ENCODE data around the gene PHF19. TPM values are rescaled to one million over a fixed set of nuclear protein-coding genes. Genes with fewer than 3 reads are reported as not detected.

Gene PHF19
- total RNA-seq, 5 donors from 2014 or later (not counting 1 experiment from before 2014, with no cell fraction given) = 92.8 to 184 (median 166) TPM

DNA sequence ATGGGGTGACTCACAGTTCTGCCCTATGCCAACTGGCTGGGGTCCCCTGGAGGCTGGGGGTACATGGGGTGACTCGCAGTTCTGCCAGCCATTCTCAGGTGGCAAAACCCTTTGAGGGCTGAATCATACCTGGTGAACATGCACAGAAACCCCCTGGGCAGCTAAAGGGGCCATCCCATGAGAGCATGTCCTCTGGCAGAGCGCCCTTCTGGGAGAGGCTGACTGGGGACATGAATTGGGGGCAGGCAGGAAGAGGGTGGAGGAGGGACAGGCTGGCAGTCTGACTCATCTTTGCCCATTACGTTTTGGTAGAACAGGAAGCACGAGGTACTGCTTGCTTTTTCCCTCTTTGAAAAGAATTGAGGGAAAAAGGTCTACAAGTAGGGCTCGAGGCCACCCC, 32.9 kb upstream of the PHF19 start:
- Histone ChIP-seq H3K9me3 (no peaks in the 10 kb centered on the region), H3K4me1 (ENCODE audit: control insufficient read depth in 1 of 2, extremely low read depth in 1 of 2, insufficient read depth in 2 of 2, low read length in 2 of 2) (peaks cover 19 to 83% of the 10 kb centered on the region in 2 experiments), H3K27ac (ENCODE audit: low read length) (peak overlapping the region; percentile 78), H3K4me3 (ENCODE audit: control insufficient read depth in 1 of 2, extremely low read depth in 1 of 2, low read length in 1 of 2) (no peak overlapping the region), H3K27me3 (replicated peaks in 1 of 2; ENCODE audit: control insufficient read depth in 2 of 2, extremely low read depth in 1 of 2, insufficient read depth in 2 of 2, low read length in 1 of 2) (no peaks in the 10 kb centered on the region), H3K36me3 (ENCODE audit: control insufficient read depth in 2 of 2, extremely low read depth in 1 of 2, insufficient read depth in 1 of 2, low read length in 1 of 2) (peaks cover 3 to 84% of the 10 kb centered on the region in 2 donors)
- no peaks in the 10 kb centered on the region for H3K27me3 Mint-ChIP-seq
- H3K36me3 Mint-ChIP-seq = peaks cover 82% of the 10 kb centered on the region
- POLR2A ChIA-PET = interaction anchor here in 1 of 2 donors (1.0 to 1.4 kb wide), 2 partner anchors 19 to 29 kb away, joined by 3 to 6 read pairs; no protein-coding TSS in a partner anchor
- peak overlapping the region in 2 of 3 donors; percentile 9 to 40 for H3K4me3 Mint-ChIP-seq
- peak in 7 of 35 experiments; percentile 19 to 71 (median 50) for DNase-seq
- peak overlapping the region; percentile 90 to 91 for H3K27ac Mint-ChIP-seq
- ATAC-seq (replicated peaks in 1 of 4) = peak; percentile 38 to 78 (median 71)
- CTCF ChIA-PET = no interaction called here
- H3K9me3 Mint-ChIP-seq = no peaks in the 10 kb centered on the region
- WGBS (ENCODE audit: insufficient coverage) = 22% methylated on average over 4 of the region's 5 CpGs
- peaks cover 83 to 92% (median 88%) of the 10 kb centered on the region in 3 donors for H3K4me1 Mint-ChIP-seq

DNA sequence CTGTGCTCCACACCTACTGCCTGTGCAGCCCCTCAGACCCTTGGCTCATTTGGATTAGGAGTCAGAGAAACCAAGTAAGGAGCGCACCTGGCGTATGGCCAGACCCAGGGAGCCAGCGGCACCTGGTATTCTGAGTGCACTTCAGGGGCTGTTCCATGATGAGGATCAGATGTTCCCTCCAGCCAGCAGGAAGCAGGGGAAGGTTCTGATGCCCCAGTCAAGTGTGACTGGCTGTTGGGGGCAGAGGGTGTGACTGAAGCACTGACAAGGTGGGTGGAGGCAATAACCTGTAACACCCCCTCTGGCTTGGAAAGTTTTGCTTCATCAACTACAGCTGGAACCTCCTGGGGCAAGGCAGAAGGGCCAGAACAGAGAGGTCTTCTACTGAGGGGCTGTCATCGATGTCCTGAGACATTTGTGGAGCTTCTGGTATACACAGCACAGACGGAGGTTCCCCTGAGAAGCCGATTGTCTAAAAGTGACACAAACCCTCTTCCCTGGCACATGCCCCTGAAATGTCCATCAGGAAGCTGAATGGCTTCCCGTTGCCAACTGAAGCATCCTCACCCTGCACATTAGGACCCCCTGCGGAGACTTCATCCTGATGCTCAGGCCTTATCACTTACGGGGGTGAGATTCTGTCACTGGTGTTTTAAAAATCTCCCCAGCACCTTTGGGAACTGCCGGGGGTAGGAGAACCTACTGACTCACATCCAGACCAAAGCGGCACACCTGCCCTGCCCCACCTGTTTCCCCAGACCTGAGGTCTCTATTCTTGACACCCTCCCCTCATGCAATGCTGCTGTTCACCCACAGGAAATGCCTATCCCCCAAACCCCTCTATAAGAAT, 28.6 kb upstream of the PHF19 start:
- Histone ChIP-seq H3K36me3 (ENCODE audit: control insufficient read depth in 2 of 2, extremely low read depth in 1 of 2, insufficient read depth in 1 of 2, low read length in 1 of 2) (peaks cover 3 to 64% of the 10 kb centered on the region in 2 donors), H3K9me3 (no peaks in the 10 kb centered on the region), H3K4me3 (ENCODE audit: control insufficient read depth in 1 of 2, extremely low read depth in 1 of 2, low read length in 1 of 2) (no peak overlapping the region), H3K4me1 (ENCODE audit: control insufficient read depth in 1 of 2, extremely low read depth in 1 of 2, insufficient read depth in 2 of 2, low read length in 2 of 2) (peaks cover 41 to 91% of the 10 kb centered on the region in 2 experiments), H3K27ac (ENCODE audit: low read length) (peak overlapping the region; percentile 94), H3K27me3 (replicated peaks in 1 of 2; ENCODE audit: control insufficient read depth in 2 of 2, extremely low read depth in 1 of 2, insufficient read depth in 2 of 2, low read length in 1 of 2) (no peaks in the 10 kb centered on the region)
- POLR2A ChIA-PET = interaction anchor here in 1 of 2 donors (1.0 to 2.2 kb wide), 3 partner anchors 14 to 18 kb away, joined by 3 to 13 read pairs (median 6); no protein-coding TSS in a partner anchor
- peak in 3 of 4 experiments; percentile 6 to 30 (median 26) for ATAC-seq (replicated peaks in 1 of 4)
- Mint-ChIP-seq H3K9me3 (no peaks in the 10 kb centered on the region), H3K27ac (peak overlapping the region; percentile 97 to 99), H3K4me3 (peak overlapping the region; percentile 41 to 76 (median 44)), H3K27me3 (no peaks in the 10 kb centered on the region), H3K36me3 (peaks cover 63% of the 10 kb centered on the region), H3K4me1 (peaks cover 89 to 92% (median 89%) of the 10 kb centered on the region in 3 donors)
- WGBS (ENCODE audit: insufficient coverage) = 87% methylated on average over 8 of the region's 11 CpGs
- CTCF ChIA-PET = interaction anchor here in 1 of 2 donors (1.0 kb wide), 1 partner anchor 31 kb away, joined by 4 read pairs; no protein-coding TSS in a partner anchor
- peak in 11 of 35 experiments; percentile 27 to 57 (median 43) for DNase-seq

DNA sequence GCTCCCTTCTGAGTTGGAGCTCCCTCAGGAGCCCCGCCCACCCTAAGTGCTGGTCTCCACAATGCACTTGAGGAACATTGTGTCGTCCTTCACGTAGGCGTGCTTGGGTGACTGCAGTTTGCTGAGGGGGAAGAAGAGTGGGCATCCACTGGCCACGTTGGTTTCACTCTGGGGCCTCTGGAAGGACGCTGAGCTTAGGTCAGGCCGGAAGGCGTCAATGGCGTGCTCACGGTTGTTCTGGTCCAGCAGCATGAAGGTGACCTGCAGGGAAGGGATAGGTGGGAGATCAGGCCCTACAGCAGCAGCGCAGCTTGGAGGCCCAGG, 28.0 kb upstream of the PHF19 start:
- no peak for ATAC-seq (replicated peaks in 1 of 4)
- DNase-seq = no peak
- Histone ChIP-seq H3K27me3 (replicated peaks in 1 of 2; ENCODE audit: control insufficient read depth in 2 of 2, extremely low read depth in 1 of 2, insufficient read depth in 2 of 2, low read length in 1 of 2) (no peaks in the 10 kb centered on the region), H3K9me3 (no peaks in the 10 kb centered on the region), H3K4me3 (ENCODE audit: control insufficient read depth in 1 of 2, extremely low read depth in 1 of 2, low read length in 1 of 2) (no peak overlapping the region), H3K27ac (ENCODE audit: low read length) (peak overlapping the region; percentile 94), H3K4me1 (ENCODE audit: control insufficient read depth in 1 of 2, extremely low read depth in 1 of 2, insufficient read depth in 2 of 2, low read length in 2 of 2) (peaks cover 40 to 89% of the 10 kb centered on the region in 2 experiments), H3K36me3 (ENCODE audit: control insufficient read depth in 2 of 2, extremely low read depth in 1 of 2, insufficient read depth in 1 of 2, low read length in 1 of 2) (peaks cover 2 to 59% of the 10 kb centered on the region in 2 donors)
- Mint-ChIP-seq H3K27me3 (no peaks in the 10 kb centered on the region), H3K27ac (peak overlapping the region; percentile 97 to 99), H3K4me3 (peak overlapping the region in 2 of 3 donors; percentile 56 to 76), H3K36me3 (peaks cover 60% of the 10 kb centered on the region), H3K4me1 (peaks cover 89 to 92% (median 89%) of the 10 kb centered on the region in 3 donors), H3K9me3 (no peaks in the 10 kb centered on the region)
- 76% methylated on average over 11 of the region's 11 CpGs for WGBS (ENCODE audit: insufficient coverage)
- CTCF ChIA-PET = interaction anchor here (1.0 to 1.6 kb wide), 3 partner anchors 9 to 34 kb away, joined by 3 to 4 read pairs (median 4); no protein-coding TSS in a partner anchor
- POLR2A ChIA-PET = interaction anchor here (1.0 to 2.2 kb wide), 5 partner anchors 14 to 25 kb away, joined by 3 to 13 read pairs (median 6); no protein-coding TSS in a partner anchor

DNA sequence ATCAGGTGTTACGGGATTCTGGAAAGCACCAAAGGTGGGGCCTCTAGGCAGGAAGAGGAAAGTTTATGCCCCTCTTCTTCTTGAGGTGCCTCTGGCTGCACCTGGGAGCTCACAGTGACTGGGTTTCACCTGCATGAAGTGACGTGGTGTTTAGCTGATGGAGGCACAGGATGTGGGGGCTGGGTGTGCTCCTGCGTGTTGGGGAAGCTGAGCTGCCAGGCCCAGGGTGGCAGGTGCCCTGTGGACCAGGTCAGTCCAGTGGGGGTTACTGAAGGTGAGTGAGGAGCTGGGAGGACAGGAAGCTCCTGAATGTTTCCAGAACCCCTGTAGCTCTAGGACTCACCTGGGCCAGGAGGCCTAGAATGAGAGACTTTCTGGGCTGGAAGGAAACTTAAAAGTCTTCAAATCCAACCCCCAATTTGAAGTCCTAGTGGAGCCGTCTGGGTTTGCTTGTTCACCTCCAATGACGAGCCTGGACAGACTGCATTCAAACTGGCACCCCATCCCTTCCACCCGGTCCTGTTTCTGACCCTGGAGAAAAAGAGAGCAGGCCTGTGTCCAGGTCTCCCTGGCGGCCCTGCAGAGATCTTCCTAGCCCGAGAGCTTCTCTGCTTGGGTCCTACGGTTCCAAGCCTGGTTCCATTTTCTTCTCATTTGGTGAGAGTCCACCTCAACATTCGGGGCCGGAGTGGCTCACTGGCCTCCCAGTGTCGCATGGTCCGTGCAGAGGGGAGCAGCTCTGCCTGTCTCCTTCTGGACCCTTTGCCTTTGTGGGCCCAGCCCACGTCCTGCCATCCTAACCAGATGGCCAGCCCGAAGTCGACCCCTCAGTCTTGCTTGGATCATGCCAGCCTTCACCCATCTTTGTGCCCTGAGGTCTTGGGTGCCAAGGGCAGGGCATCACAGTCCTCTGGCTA, 27.3 kb upstream of the PHF19 start:
- Mint-ChIP-seq H3K36me3 (peaks cover 56% of the 10 kb centered on the region), H3K4me1 (peaks cover 87 to 90% (median 89%) of the 10 kb centered on the region in 3 donors), H3K4me3 (peak overlapping the region in 2 of 3 donors; percentile 56 to 76), H3K27me3 (no peaks in the 10 kb centered on the region), H3K27ac (peak overlapping the region; percentile 97 to 99), H3K9me3 (no peaks in the 10 kb centered on the region)
- ATAC-seq (replicated peaks in 1 of 4) = peak; percentile 83 to 89 (median 86)
- Histone ChIP-seq H3K4me3 (ENCODE audit: control insufficient read depth in 1 of 2, extremely low read depth in 1 of 2, low read length in 1 of 2) (no peak overlapping the region), H3K36me3 (ENCODE audit: control insufficient read depth in 2 of 2, extremely low read depth in 1 of 2, insufficient read depth in 1 of 2, low read length in 1 of 2) (peaks cover 0 to 52% of the 10 kb centered on the region in 2 donors), H3K27me3 (replicated peaks in 1 of 2; ENCODE audit: control insufficient read depth in 2 of 2, extremely low read depth in 1 of 2, insufficient read depth in 2 of 2, low read length in 1 of 2) (no peaks in the 10 kb centered on the region), H3K4me1 (ENCODE audit: control insufficient read depth in 1 of 2, extremely low read depth in 1 of 2, insufficient read depth in 2 of 2, low read length in 2 of 2) (peaks cover 38 to 88% of the 10 kb centered on the region in 2 experiments), H3K27ac (ENCODE audit: low read length) (peak overlapping the region; percentile 94), H3K9me3 (no peaks in the 10 kb centered on the region)
- 58% methylated on average over 13 of the region's 16 CpGs for WGBS (ENCODE audit: insufficient coverage)
- peak; percentile 45 to 89 (median 78) for DNase-seq
- CTCF ChIA-PET = interaction anchor here (0.9 to 1.6 kb wide), 8 partner anchors 8 to 36 kb away, joined by 3 to 8 read pairs (median 4); no protein-coding TSS in a partner anchor
- POLR2A ChIA-PET = interaction anchor here (0.6 to 2.2 kb wide), 14 partner anchors 8 to 158 kb away, joined by 3 to 13 read pairs (median 4); no protein-coding TSS in a partner anchor

- Mint-ChIP-seq H3K4me1 (peaks cover 85 to 91% (median 89%) of the 10 kb centered on the region in 3 donors), H3K36me3 (peaks cover 51% of the 10 kb centered on the region), H3K4me3 (peak overlapping the region in 1 of 3 donors; percentile 76), H3K27ac (peak overlapping the region; percentile 97 to 99), H3K9me3 (no peaks in the 10 kb centered on the region), H3K27me3 (no peaks in the 10 kb centered on the region)
- Histone ChIP-seq H3K27ac (ENCODE audit: low read length) (peak overlapping the region; percentile 94), H3K4me3 (ENCODE audit: control insufficient read depth in 1 of 2, extremely low read depth in 1 of 2, low read length in 1 of 2) (no peak overlapping the region), H3K4me1 (ENCODE audit: control insufficient read depth in 1 of 2, extremely low read depth in 1 of 2, insufficient read depth in 2 of 2, low read length in 2 of 2) (peaks cover 38 to 81% of the 10 kb centered on the region in 2 experiments), H3K9me3 (no peaks in the 10 kb centered on the region), H3K36me3 (ENCODE audit: control insufficient read depth in 2 of 2, extremely low read depth in 1 of 2, insufficient read depth in 1 of 2, low read length in 1 of 2) (peaks cover 0 to 44% of the 10 kb centered on the region in 2 donors), H3K27me3 (replicated peaks in 1 of 2; ENCODE audit: control insufficient read depth in 2 of 2, extremely low read depth in 1 of 2, insufficient read depth in 2 of 2, low read length in 1 of 2) (no peaks in the 10 kb centered on the region)
- DNase-seq = peak in 3 of 35 experiments; percentile 31 to 44 (median 40)
- CTCF ChIA-PET = interaction anchor here (0.7 to 1.6 kb wide), 6 partner anchors 12 to 57 kb away, joined by 3 to 8 read pairs (median 5); no protein-coding TSS in a partner anchor
- ATAC-seq (replicated peaks in 1 of 4) = no peak
- POLR2A ChIA-PET = interaction anchor here (1.2 to 2.2 kb wide), 3 partner anchors 13 to 27 kb away, joined by 3 to 13 read pairs (median 7); no protein-coding TSS in a partner anchor
- WGBS (ENCODE audit: insufficient coverage) = 41% methylated on average over 8 of the region's 14 CpGs
Measured at GRCh38 chr9:120902569-120903535, 25.9 kb upstream of the PHF19 start.

Measured in T-cell (primary cell).